NCI-H774 (cell line): Measurements from ENCODE around the gene MCCD1.

Source experiments
- DNase-seq: peaks from one replicate; lab custom pipeline; 2025; lab: John Stamatoyannopoulos, UW

MCCD1 gene

GRCh38 chr6:31572041-31572911 is 43.5 kb downstream of the MCCD1 start, which contains the start of gene LTA:
LTA (plus strand) TSS chr6:31572289; CDS start chr6:31572743, 454 bp downstream.
- no peak for DNase-seq

GRCh38 chr6:31573239-31574105 is 44.7 kb downstream of the MCCD1 start:
- no peak for DNase-seq

- no peak for DNase-seq
These were observed 45.6 kb downstream of the MCCD1 start for GRCh38 chr6:31574106-31575061.

- DNase-seq = no peak
These were observed 46.7 kb downstream of the MCCD1 start, which contains the start of gene TNF for GRCh38 chr6:31575335-31575901. TNF (plus strand) TSS chr6:31575565; CDS start chr6:31575742, 177 bp downstream.

GRCh38 chr6:31575952-31576685 is 47.4 kb downstream of the MCCD1 start:
- no peak for DNase-seq

- no peak for DNase-seq
These were observed 48.3 kb downstream of the MCCD1 start for GRCh38 chr6:31576897-31577578.

GRCh38 chr6:31577579-31577966 is 48.8 kb downstream of the MCCD1 start:
- no peak for DNase-seq

- no peak for DNase-seq
These were observed 49.7 kb downstream of the MCCD1 start for GRCh38 chr6:31578184-31579118.

GRCh38 chr6:31579119-31579505 is 50.4 kb downstream of the MCCD1 start:
- no peak for DNase-seq
